Sigmoid colon (tissue), 7 donors: ENCODE results near the gene HDAC9. TPM values are rescaled to one million over a fixed set of nuclear protein-coding genes. Genes with fewer than 3 reads are reported as not detected.

ENCODE experiments used
- DNase-seq: peaks from one replicate; pipeline ENCODE4 v3.0.0-alpha.2; 2019
- H3K27ac ChIP-seq, 4 donors: fragments of 200-600 bp; sonication (generic); one replicate each; pipeline ENCODE4 v1.5.1; 2016 to 2019; ENCODE audit warnings: mild to moderate bottlenecking in 1 of 4
- H3K27me3 ChIP-seq, 3 donors: fragments of 200-600 bp; sonication (generic); one replicate each; pipeline ENCODE4 v1.5.1; 2019; ENCODE audit warnings: mild to moderate bottlenecking in 1 of 3
- H3K36me3 ChIP-seq, 4 donors: fragments of 200-600 bp; sonication (generic); one replicate each; pipeline ENCODE4 v1.5.1; 2016 to 2019
- H3K4me1 ChIP-seq, 4 donors: fragments of 200-600 bp; sonication (generic); one replicate each; pipeline ENCODE4 v1.5.1; 2017 to 2019
- H3K4me3 ChIP-seq, 4 donors: fragments of 200-600 bp; sonication (generic); one replicate each; pipeline ENCODE4 v1.5.1; 2017 to 2019; ENCODE audit warnings: mild to moderate bottlenecking in 2 of 4, moderate library complexity in 1 of 4
- H3K9me3 ChIP-seq, 4 donors: fragments of 200-600 bp in 3 of 4; sonication (generic) in 3 of 4; one replicate each; pipeline versions ENCODE4 v1.5.1 to v1.6.1; 2013 to 2019
- EP300 ChIP-seq, 4 donors: sonication (generic); formaldehyde crosslinking; IDR thresholded peaks; one replicate each; pipeline ENCODE4 v1.6.1; 2017; ENCODE audit warnings: antibody characterized with exemption in 4 of 4
- POLR2A ChIP-seq, 2 donors: fragments of 450-650 bp; IDR thresholded peaks; one replicate each; pipeline ENCODE4 v1.6.1; 2016; ENCODE audit warnings: antibody characterized with exemption in 2 of 2, mild to moderate bottlenecking in 2 of 2, moderate library complexity in 2 of 2
- POLR2AphosphoS5 ChIP-seq, 4 donors: sonication (generic); formaldehyde crosslinking; IDR thresholded peaks; one replicate each; pipeline ENCODE4 v1.6.1; 2017; ENCODE audit warnings: antibody characterized with exemption in 4 of 4
- WGBS, 2 donors: extraction: QIAGEN DNeasy Blood & Tissue Kit; methylation state at CpG; one replicate each; pipeline ENCODE4 v1.1.7; 2013; 5-methylcytosine and 5-hydroxymethylcytosine counted together
- intact Hi-C: fragments of 100-400 bp; cut with DNase I; formaldehyde crosslinking; loops from one replicate; pipeline ENCODE4 v1.15.1; 2023
- polyA plus RNA-seq, 3 donors: library from polyadenylated mRNA; stranded (reverse); fragments of 200-250 nt; gene quantifications; one replicate each; pipeline ENCODE4 v1.2.3, GENCODE V29; 2013
- total RNA-seq, 4 donors: library from RNA; depleted of rRNA; stranded (reverse); fragments of >200 nt; gene quantifications; one replicate each; pipeline ENCODE4 v1.1.0, GENCODE V29; 2016
- TF ChIP-seq, protein P1 (sequence below), 4 experiments: fragments of 450-650 bp in 3 of 4; fragments of 200-600 bp in 1 of 4; IDR thresholded peaks; one replicate each; pipeline ENCODE4 v1.5.1; 2016 to 2019; ENCODE audit warnings: antibody characterized with exemption in 4 of 4, mild to moderate bottlenecking in 3 of 4, moderate library complexity in 2 of 4
- donor health status: healthy with polysubstance abuse.
- donor health status: Bipolar disorder and iron deficiency.
- donor health status: healthy.

The HDAC9 gene
- total and polyA plus RNA-seq, 7 donors, result 2.4 to 38.2 (median 22.2) TPM

- no peaks in the 10 kb centered on the region for H3K36me3 ChIP-seq
- H3K27ac ChIP-seq, result peak overlapping the region in 1 of 4 donors; percentile 13
- no peaks in the 10 kb centered on the region for H3K27me3 ChIP-seq
- intact Hi-C loops, result no loop called here
- no peak overlapping the region for H3K4me3 ChIP-seq
- DNase-seq, result no peak
- H3K9me3 ChIP-seq, result no peaks in the 10 kb centered on the region
- 68 to 70% methylated on average over 4 of the region's 4 CpGs for WGBS, 2 donors
- peaks cover 0 to 21% (median 12%) of the 10 kb centered on the region in 4 donors for H3K4me1 ChIP-seq
- TF ChIP-seq POLR2AphosphoS5 (IDR thresholded peaks at IDR 0.05) (no peak), POLR2A (IDR thresholded peaks at IDR 0.05) (no peak), EP300 (IDR thresholded peaks at IDR 0.05) (no peak)
- TF ChIP-seq, protein P1, sequence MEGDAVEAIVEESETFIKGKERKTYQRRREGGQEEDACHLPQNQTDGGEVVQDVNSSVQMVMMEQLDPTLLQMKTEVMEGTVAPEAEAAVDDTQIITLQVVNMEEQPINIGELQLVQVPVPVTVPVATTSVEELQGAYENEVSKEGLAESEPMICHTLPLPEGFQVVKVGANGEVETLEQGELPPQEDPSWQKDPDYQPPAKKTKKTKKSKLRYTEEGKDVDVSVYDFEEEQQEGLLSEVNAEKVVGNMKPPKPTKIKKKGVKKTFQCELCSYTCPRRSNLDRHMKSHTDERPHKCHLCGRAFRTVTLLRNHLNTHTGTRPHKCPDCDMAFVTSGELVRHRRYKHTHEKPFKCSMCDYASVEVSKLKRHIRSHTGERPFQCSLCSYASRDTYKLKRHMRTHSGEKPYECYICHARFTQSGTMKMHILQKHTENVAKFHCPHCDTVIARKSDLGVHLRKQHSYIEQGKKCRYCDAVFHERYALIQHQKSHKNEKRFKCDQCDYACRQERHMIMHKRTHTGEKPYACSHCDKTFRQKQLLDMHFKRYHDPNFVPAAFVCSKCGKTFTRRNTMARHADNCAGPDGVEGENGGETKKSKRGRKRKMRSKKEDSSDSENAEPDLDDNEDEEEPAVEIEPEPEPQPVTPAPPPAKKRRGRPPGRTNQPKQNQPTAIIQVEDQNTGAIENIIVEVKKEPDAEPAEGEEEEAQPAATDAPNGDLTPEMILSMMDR (IDR thresholded peaks at IDR 0.05), result no peak
Measured at GRCh38 chr7:18890885-18891621, 395.5 kb downstream of the HDAC9 start.

DNA sequence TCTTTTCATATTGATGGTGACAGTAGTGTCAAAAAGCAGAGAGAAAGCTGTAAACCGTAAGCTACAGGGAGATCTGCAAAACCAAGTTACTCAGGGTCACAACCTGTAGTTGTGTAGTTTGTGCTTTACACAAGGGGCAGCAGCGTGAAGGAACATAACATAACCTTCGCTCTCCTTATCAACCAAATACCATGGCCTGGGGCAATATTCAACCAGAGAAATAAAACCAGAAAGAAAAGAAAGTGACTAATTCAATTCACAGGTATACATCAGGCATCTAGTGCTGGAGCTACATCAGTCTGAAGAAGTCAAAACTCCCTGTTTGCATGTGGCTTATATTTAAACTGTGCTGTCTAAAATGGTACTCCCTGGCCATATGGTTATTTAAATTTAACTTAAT is 397.6 kb downstream of the HDAC9 start:
- WGBS, 2 donors, result 57 to 82% methylated on average over 3 of the region's 3 CpGs

GRCh38 chr7:18894155-18894554 is 398.6 kb downstream of the HDAC9 start:
- TF ChIP-seq POLR2A (IDR thresholded peaks at IDR 0.05) (no peak), POLR2AphosphoS5 (IDR thresholded peaks at IDR 0.05) (no peak), EP300 (IDR thresholded peaks at IDR 0.05) (no peak)
- TF ChIP-seq, protein P1 (IDR thresholded peaks at IDR 0.05), result no peak
- WGBS, 2 donors, result 88 to 90% methylated on average over 3 of the region's 3 CpGs
- H3K36me3 ChIP-seq, result no peaks in the 10 kb centered on the region
- intact Hi-C loops, result no loop called here
- H3K4me1 ChIP-seq, result peaks cover 0 to 21% (median 12%) of the 10 kb centered on the region in 4 donors
- no peak overlapping the region for H3K4me3 ChIP-seq
- no peaks in the 10 kb centered on the region for H3K27me3 ChIP-seq
- H3K27ac ChIP-seq, result no peak overlapping the region
- DNase-seq, result no peak
- no peaks in the 10 kb centered on the region for H3K9me3 ChIP-seq

More for the DNA sequence above, 397.6 kb downstream of the HDAC9 start:
- Histone ChIP-seq H3K36me3 (no peaks in the 10 kb centered on the region), H3K4me1 (peaks cover 0 to 21% (median 12%) of the 10 kb centered on the region in 4 donors), H3K27ac (no peak overlapping the region), H3K4me3 (no peak overlapping the region), H3K27me3 (no peaks in the 10 kb centered on the region), H3K9me3 (no peaks in the 10 kb centered on the region)
- no peak for DNase-seq
- intact Hi-C loops, result no loop called here
- no peak for TF ChIP-seq EP300 (IDR thresholded peaks at IDR 0.05)
- TF ChIP-seq POLR2AphosphoS5 (IDR thresholded peaks at IDR 0.05), result no peak
- no peak for TF ChIP-seq POLR2A (IDR thresholded peaks at IDR 0.05)
- TF ChIP-seq, protein P1 (IDR thresholded peaks at IDR 0.05), result no peak

GRCh38 chr7:18895456-18895855 is 399.9 kb downstream of the HDAC9 start:
- H3K4me3 ChIP-seq, result no peak overlapping the region
- no peaks in the 10 kb centered on the region for H3K27me3 ChIP-seq
- 66 to 75% methylated on average over 3 of the region's 3 CpGs for WGBS, 2 donors
- TF ChIP-seq EP300 (IDR thresholded peaks at IDR 0.05), result no peak
- DNase-seq, result no peak
- no peak overlapping the region for H3K27ac ChIP-seq
- intact Hi-C loops, result no loop called here
- no peaks in the 10 kb centered on the region for H3K9me3 ChIP-seq
- H3K4me1 ChIP-seq, result peaks cover 0 to 12% (median 8%) of the 10 kb centered on the region in 4 donors
- H3K36me3 ChIP-seq, result no peaks in the 10 kb centered on the region

GRCh38 chr7:18896343-18896975 is 400.9 kb downstream of the HDAC9 start:
- no peak for DNase-seq
- no peaks in the 10 kb centered on the region for H3K27me3 ChIP-seq
- no peaks in the 10 kb centered on the region for H3K36me3 ChIP-seq
- intact Hi-C loops, result no loop called here
- H3K9me3 ChIP-seq, result no peaks in the 10 kb centered on the region
- H3K27ac ChIP-seq, result no peak overlapping the region
- 78 to 88% methylated on average over 2 of the region's 2 CpGs for WGBS, 2 donors
- no peak overlapping the region for H3K4me3 ChIP-seq
- TF ChIP-seq POLR2A (IDR thresholded peaks at IDR 0.05) (no peak), POLR2AphosphoS5 (IDR thresholded peaks at IDR 0.05) (no peak), EP300 (IDR thresholded peaks at IDR 0.05) (no peak)
- H3K4me1 ChIP-seq, result peaks cover 0 to 2% (median 0%) of the 10 kb centered on the region in 4 donors
